ENCODE data around the gene B3GNT7. TPM values are rescaled to one million over a fixed set of nuclear protein-coding genes. Genes with fewer than 3 reads are reported as not detected.

B3GNT7 gene
- total and polyA plus RNA-seq, 2 of the 8 experiments (the other 6 are each of a cell fraction or from before 2014, with no cell fraction given) = 26.4 to 73.1 TPM

DNA sequence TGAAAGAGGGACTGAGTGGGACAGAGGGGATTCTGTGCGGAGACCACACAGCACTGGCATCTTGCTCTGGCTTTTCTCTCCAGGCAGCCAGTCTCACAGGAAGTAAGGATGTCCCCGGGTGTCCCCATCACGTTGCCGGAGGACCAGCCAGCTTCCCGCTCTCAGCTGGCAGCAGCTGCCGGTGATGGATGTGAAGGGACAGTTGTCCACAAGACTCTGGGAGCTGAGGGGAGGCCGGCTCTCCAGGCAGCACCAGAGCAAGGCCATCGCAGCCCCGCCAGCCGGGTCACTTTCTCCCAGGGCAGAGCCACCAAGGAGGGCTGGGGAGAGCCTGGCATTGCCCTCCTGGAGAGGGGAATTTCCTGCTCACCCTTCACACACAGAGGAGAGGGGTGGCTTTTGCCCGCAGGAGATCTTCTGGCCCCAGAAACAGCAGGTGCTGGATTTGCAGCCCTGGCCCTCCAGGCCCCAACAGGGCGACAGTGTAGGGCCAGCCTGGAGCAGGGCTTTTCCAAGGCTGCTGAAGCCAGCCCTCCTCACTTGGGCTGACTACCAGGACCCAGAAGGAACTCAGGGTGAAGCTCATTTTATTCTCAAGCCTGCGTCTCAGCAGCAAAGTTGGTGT is 24.0 kb upstream of the B3GNT7 start:
- peak overlapping the region; percentile 87 for H4K8ac ChIP-seq (ENCODE audit: extremely low read depth, insufficient read depth, low read length)
- peak overlapping the region; percentile 100 for H4K91ac ChIP-seq (replicated peaks; ENCODE audit: insufficient read length, low read length)
- no peak overlapping the region for H3K4me3 ChIP-seq (ENCODE audit: extremely low read depth in 1 of 4, insufficient read depth in 2 of 4, low read depth in 3 of 4, low read length in 4 of 4)
- H3K9me3 ChIP-seq (ENCODE audit: insufficient read depth in 2 of 2, low read depth in 1 of 2, low read length in 1 of 2) = no peaks in the 10 kb centered on the region
- peak overlapping the region; percentile 86 for H3K27ac ChIP-seq (ENCODE audit: low read depth, low read length)
- peak overlapping the region; percentile 100 for H2BK120ac ChIP-seq (replicated peaks; ENCODE audit: low read depth, low read length)
- H3K4ac ChIP-seq (replicated peaks; ENCODE audit: insufficient read length, low read depth, low read length) = peak overlapping the region; percentile 100
- peak overlapping the region; percentile 91 for H3K56ac ChIP-seq (replicated peaks; ENCODE audit: insufficient read length, low read depth, low read length)
- H4K20me1 ChIP-seq (replicated peaks in 1 of 2; ENCODE audit: control insufficient read depth in 1 of 2, insufficient read depth in 2 of 2, low read length in 2 of 2) = no peaks in the 10 kb centered on the region
- H3K79me1 ChIP-seq (ENCODE audit: low read depth, low read length) = no peaks in the 10 kb centered on the region
- no peaks in the 10 kb centered on the region for H3K79me2 ChIP-seq (ENCODE audit: control insufficient read depth in 1 of 2, insufficient read depth in 2 of 2, low read length in 2 of 2)
- peak overlapping the region; percentile 100 for H2BK20ac ChIP-seq (ENCODE audit: low read length)
- WGBS, 2 experiments (ENCODE audit: extremely low coverage in 1 of 2, insufficient coverage in 1 of 2, insufficient read length in 1 of 2, insufficient replicate concordance in 2 of 2, low coverage in 1 of 2, low lambda C conversion rate in 2 of 2, missing lambda C conversion rate in 1 of 2) = 82% methylated on average over 13 of the region's 13 CpGs; no CpG with 5 or more reads in 1 of the 2 experiments
- no peak overlapping the region for H3K14ac ChIP-seq (ENCODE audit: insufficient read length)
- H2BK5ac ChIP-seq (ENCODE audit: low read depth, low read length) = peak overlapping the region; percentile 99
- H2BK12ac ChIP-seq (ENCODE audit: low read depth, low read length) = peak overlapping the region; percentile 99
- no peak for DNase-seq (ENCODE audit: low read depth in 1 of 2, low spot score in 2 of 2)
- no peak overlapping the region; a peak in 1 of 7 replicates for H3K9ac ChIP-seq (replicated peaks in 1 of 4; ENCODE audit: extremely low read depth in 1 of 4, low read depth in 3 of 4, low read length in 3 of 4)
- H3K4me1 ChIP-seq (replicated peaks in 1 of 4; ENCODE audit: control insufficient read depth in 3 of 4, insufficient read depth in 4 of 4, low read length in 3 of 4) = peaks cover 0 to 33% (median 26%) of the 10 kb centered on the region in 4 experiments; a peak in 6 of 7 replicates
- POLR2A ChIA-PET (ENCODE audit: partially characterized antibody) = interaction anchor here (1.0 to 2.7 kb wide), 11 partner anchors 10 to 93 kb away, joined by 3 to 13 read pairs (median 6); partner anchors contain the start of gene NCL
- CTCF ChIA-PET (ENCODE audit: partially characterized antibody) = interaction anchor here (0.7 to 26.8 kb wide), 10 partner anchors 9 to 502 kb away, joined by 3 to 617 read pairs (median 4); partner anchors contain the start of gene B3GNT7
- peak overlapping the region; percentile 72; the same call in 1 of the 2 replicates for H2BK15ac ChIP-seq (ENCODE audit: low read length)
- TF ChIP-seq, protein P1, sequence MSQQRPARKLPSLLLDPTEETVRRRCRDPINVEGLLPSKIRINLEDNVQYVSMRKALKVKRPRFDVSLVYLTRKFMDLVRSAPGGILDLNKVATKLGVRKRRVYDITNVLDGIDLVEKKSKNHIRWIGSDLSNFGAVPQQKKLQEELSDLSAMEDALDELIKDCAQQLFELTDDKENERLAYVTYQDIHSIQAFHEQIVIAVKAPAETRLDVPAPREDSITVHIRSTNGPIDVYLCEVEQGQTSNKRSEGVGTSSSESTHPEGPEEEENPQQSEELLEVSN (IDR thresholded peaks at IDR 0.05) = 0 out of 2 replicates have a peak, but pooled peaks have one; percentile 13
- TF ChIP-seq RXRA (IDR thresholded peaks at IDR 0.05; ENCODE audit: insufficient read depth, low read depth, low read length) = no peak
- H2AFZ ChIP-seq (ENCODE audit: low read length) = no peak overlapping the region
- no peaks in the 10 kb centered on the region; a peak in 2 of 7 replicates for H3K27me3 ChIP-seq (replicated peaks in 1 of 4; ENCODE audit: control insufficient read depth in 3 of 4, extremely low read depth in 1 of 4, insufficient read depth in 3 of 4, low read length in 3 of 4)
- FAIRE-seq = no peak
- H4K5ac ChIP-seq (ENCODE audit: insufficient read length, low read depth, low read length) = peak overlapping the region; percentile 95
- H3K23ac ChIP-seq (ENCODE audit: insufficient read length) = no peak overlapping the region
- 0 out of 2 replicates have a peak, but pooled peaks cover 4% of the 10 kb centered on the region for H3K23me2 ChIP-seq (ENCODE audit: low read depth, low read length)
- peak overlapping the region; percentile 99 for H3K18ac ChIP-seq (ENCODE audit: extremely low read depth, low read length)
- no peaks in the 10 kb centered on the region for H3K36me3 ChIP-seq (ENCODE audit: control insufficient read depth in 2 of 4, insufficient read depth in 4 of 4, low read length in 3 of 4)
- peak overlapping the region in 1 of 2 experiments; percentile 40; a peak in 2 of 4 replicates for H3K4me2 ChIP-seq (ENCODE audit: insufficient read depth in 1 of 2, low read depth in 2 of 2, low read length in 2 of 2)
- H2AK5ac ChIP-seq (ENCODE audit: low read depth, low read length) = peak overlapping the region; percentile 100
